GM23338 (cell line): ENCODE data around the gene MTHFD1L.

Experiments
- CTCF ChIP-seq, 2 experiments: fragments of 200-600 bp in 1 of 2; sonication (generic) in 1 of 2; conservative IDR thresholded peaks; 2 replicates each; pipeline versions ENCODE4 v1.5.1 to v1.6.1; 2016 to 2017; ENCODE audit warnings: antibody characterized with exemption in 2 of 2, low read depth in 2 of 2, mild to moderate bottlenecking in 2 of 2, moderate library complexity in 1 of 2
- POLR2AphosphoS5 ChIP-seq: IDR thresholded peaks from 2 replicates; pipeline ENCODE4 v1.6.1; 2016; ENCODE audit warnings: antibody characterized with exemption, low read depth
- REST ChIP-seq: IDR thresholded peaks from one replicate; pipeline ENCODE4 v1.6.1; 2018; ENCODE audit warnings: antibody characterized with exemption; ENCODE audit not compliant: unreplicated experiment

GRCh38 chr6:151070631-151071051 is 205.1 kb downstream of the MTHFD1L start:
- TF ChIP-seq CTCF (conservative IDR thresholded peaks at IDR 0.05; ENCODE audit: low read depth in 2 of 2) (no peak), POLR2AphosphoS5 (no peak), REST (no peak)
